HG02642 (cell line): ENCODE data around the gene TMEM50A.
"Not testable (repeated sequence)": the region's sequence is repeated elsewhere in the genome, so short reads cannot be mapped to it uniquely, and the experiment has no call there.

Experiments used
- ATAC-seq: cut with Tn5 transposase; IDR thresholded peaks from one replicate; pipeline ENCODE4 v1.9.1; 2021; ENCODE audit warnings: mild to moderate bottlenecking; ENCODE audit not compliant: unreplicated experiment, poor library complexity

The TMEM50A gene

GRCh38 chr1:25338188-25338981, at the start of gene TMEM50A:
TSS of gene TMEM50A (plus strand) at chr1:25338334. CDS start at chr1:25340487, 2,153 bp downstream.
- ATAC-seq = peak; percentile 77

- not testable (repeated sequence) for ATAC-seq
Observed at GRCh38 chr1:25288573-25289101, 49.5 kb upstream of the TMEM50A start.

GRCh38 chr1:25290043-25290442, 48.1 kb upstream of the TMEM50A start:
- not testable (repeated sequence) for ATAC-seq

GRCh38 chr1:25293426-25293825, 44.7 kb upstream of the TMEM50A start:
- ATAC-seq = not testable (repeated sequence)

- ATAC-seq = not testable (repeated sequence)
Observed at GRCh38 chr1:25294889-25295826, 43.0 kb upstream of the TMEM50A start.

GRCh38 chr1:25296501-25296900, 41.6 kb upstream of the TMEM50A start:
- ATAC-seq = not testable (repeated sequence)

GRCh38 chr1:25300729-25301128, 37.4 kb upstream of the TMEM50A start:
- not testable (repeated sequence) for ATAC-seq

- not testable (repeated sequence) for ATAC-seq
Observed at GRCh38 chr1:25302330-25302729, 35.8 kb upstream of the TMEM50A start.

GRCh38 chr1:25304936-25305335, 33.2 kb upstream of the TMEM50A start:
- not testable (repeated sequence) for ATAC-seq

- ATAC-seq = not testable (repeated sequence)
Observed at GRCh38 chr1:25308168-25308567, 30.0 kb upstream of the TMEM50A start.

GRCh38 chr1:25309085-25309484, 29.0 kb upstream of the TMEM50A start:
- ATAC-seq = not testable (repeated sequence)

GRCh38 chr1:25309486-25309885, 28.6 kb upstream of the TMEM50A start:
- not testable (repeated sequence) for ATAC-seq

GRCh38 chr1:25312806-25313470, 25.2 kb upstream of the TMEM50A start:
- ATAC-seq = not testable (repeated sequence)

GRCh38 chr1:25320314-25320938, 17.7 kb upstream of the TMEM50A start:
- ATAC-seq = not testable (repeated sequence)

GRCh38 chr1:25322127-25322526, 16.0 kb upstream of the TMEM50A start:
- ATAC-seq = not testable (repeated sequence)

- not testable (repeated sequence) for ATAC-seq
Observed at GRCh38 chr1:25324407-25324806, 13.7 kb upstream of the TMEM50A start.

- not testable (repeated sequence) for ATAC-seq
Observed at GRCh38 chr1:25327864-25328790, 10.0 kb upstream of the TMEM50A start.

GRCh38 chr1:25328791-25329185, 9.3 kb upstream of the TMEM50A start:
- ATAC-seq = not testable (repeated sequence)
